K562 (cell line): ENCODE data around the gene RNF168. TPM values are rescaled to one million over a fixed set of nuclear protein-coding genes. Genes with fewer than 3 reads are reported as not detected.

Source experiments
- CAMTA2 ChIP-seq: fragments of 250-450 bp; sonication (Bioruptor Pico); conservative IDR thresholded peaks from 2 replicates; pipeline ENCODE4 v1.5.1; 2022
- CXXC5 ChIP-seq: fragments of 250-450 bp; sonication (Bioruptor Pico); IDR thresholded peaks from 2 replicates; pipeline ENCODE4 v1.8.0; 2022; ENCODE audit warnings: inconsistent platforms, mild to moderate bottlenecking, moderate library complexity
- DACH1 ChIP-seq: fragments of 450-650 bp; IDR thresholded peaks from 2 replicates; pipeline ENCODE4 v1.6.1; 2018; ENCODE audit not compliant: partially characterized antibody
- HDAC1 ChIP-seq, 2 experiments: fragments of 450-650 bp; IDR thresholded peaks; 2 replicates each; pipeline ENCODE4 v1.6.1; 2016 to 2017; ENCODE audit warnings: inconsistent platforms in 1 of 2, mild to moderate bottlenecking in 1 of 2, moderate library complexity in 1 of 2
- HES1 ChIP-seq: fragments of 450-650 bp; IDR thresholded peaks from 2 replicates; pipeline ENCODE4 v1.6.1; 2016; ENCODE audit warnings: low read depth, mild to moderate bottlenecking, moderate library complexity
- PKNOX1 ChIP-seq: fragments of 450-650 bp; IDR thresholded peaks from 2 replicates; pipeline ENCODE4 v1.6.1; 2016
- PML ChIP-seq: IDR thresholded peaks from 2 replicates; pipeline ENCODE4 v1.6.1; 2012; ENCODE audit warnings: low read length, inconsistent platforms
- PRMT5 ChIP-seq: sonication (generic); formaldehyde crosslinking; IDR thresholded peaks from 2 replicates; pipeline ENCODE4 v1.5.0; 2020; ENCODE audit warnings: missing genetic modification reagents
- SMARCA5 ChIP-seq: fragments of 450-650 bp; IDR thresholded peaks from 2 replicates; pipeline ENCODE4 v1.6.1; 2016
- SMARCE1 ChIP-seq: fragments of 450-650 bp; IDR thresholded peaks from 2 replicates; pipeline ENCODE4 v1.7.1; 2016; ENCODE audit warnings: mild to moderate bottlenecking
- ZBTB11 ChIP-seq, 3 experiments: fragments of 200-800 bp in 1 of 3; fragments of 250-450 bp in 1 of 3; fragments of 450-650 bp in 1 of 3; sonication (Bioruptor Pico) in 1 of 3; sonication (Bioruptor generic) in 1 of 3; formaldehyde crosslinking in 1 of 3; IDR thresholded peaks; 2 replicates each; pipeline versions ENCODE4 v1.6.1 to v1.8.0; 2016 to 2022; ENCODE audit warnings: mild to moderate bottlenecking in 2 of 3, missing genetic modification characterization in 2 of 3, missing compliant biosample characterization in 1 of 3, moderate library complexity in 1 of 3
- ZFX ChIP-seq: sonication (generic); formaldehyde crosslinking; IDR thresholded peaks from 2 replicates; pipeline ENCODE4 v1.8.0; 2022; ENCODE audit warnings: mild to moderate bottlenecking, missing genetic modification reagents, moderate library complexity
- polyA plus RNA-seq, 8 experiments: library from polyadenylated mRNA; depleted of rRNA in 4 of 8; stranded (reverse) in 5 of 8; unstranded in 3 of 8; fragments of >200 nt; fragmentation: Nextera tagmentation in 2 of 8; fragmentation: Illumina TruSeq in 1 of 8; extraction: Ambion mirVana in 2 of 8; extraction: Trizol in 1 of 8; gene quantifications; 2 replicates each; pipeline versions ENCODE4 v1.2.1 to v1.2.3, GENCODE V29; 2011 to 2014; ENCODE audit warnings: inconsistent platforms in 1 of 8, missing spikeins in 1 of 8
- total RNA-seq, 7 experiments: library from RNA; depleted of rRNA in 6 of 7; stranded (reverse); fragments of >200 nt in 6 of 7; fragmentation: Illumina TruSeq in 2 of 7; extraction: Trizol in 2 of 7; gene quantifications; 2 replicates each; pipeline versions ENCODE4 v1.2.1 to v1.2.3, GENCODE V29; 2011 to 2021; ENCODE audit warnings: low replicate concordance in 1 of 7
- TF ChIP-seq, protein P1 (sequence below), 2 experiments: IDR thresholded peaks in 1 of 2; conservative IDR thresholded peaks in 1 of 2; 2 replicates each; pipeline ENCODE4 v1.6.1; 2016; ENCODE audit warnings: low read depth in 2 of 2, mild to moderate bottlenecking in 1 of 2, missing compliant biosample characterization in 1 of 2, missing genetic modification characterization in 1 of 2, moderate library complexity in 1 of 2
- TF ChIP-seq, protein P2 (sequence below), 2 experiments: fragments of 450-650 bp in 1 of 2; sonication (generic) in 1 of 2; formaldehyde crosslinking in 1 of 2; IDR thresholded peaks in 1 of 2; conservative IDR thresholded peaks in 1 of 2; 2 replicates each; pipeline versions ENCODE4 v1.6.1 to v1.8.1; 2016 to 2023; ENCODE audit warnings: mild to moderate bottlenecking in 2 of 2, moderate library complexity in 2 of 2, inconsistent platforms in 1 of 2, missing genetic modification reagents in 1 of 2

RNF168 gene
- total and polyA plus RNA-seq, 9 of the 15 experiments (the other 6 are each of a cell fraction or from before 2014, with no cell fraction given), result 6.0 to 32.1 (median 16.6) TPM

GRCh38 chr3:196431181-196432136 is 72.1 kb downstream of the RNF168 start (continued):
- TF ChIP-seq ZBTB11 (CRISPR knock-in tag; IDR thresholded peaks at IDR 0.05), result peak in 1 of 3 experiments; percentile 65; a peak in 1 of 6 replicates
- no peak for TF ChIP-seq CAMTA2
- peak; percentile 35; the same call in 1 of the 2 replicates for TF ChIP-seq PKNOX1
- TF ChIP-seq, protein P1, sequence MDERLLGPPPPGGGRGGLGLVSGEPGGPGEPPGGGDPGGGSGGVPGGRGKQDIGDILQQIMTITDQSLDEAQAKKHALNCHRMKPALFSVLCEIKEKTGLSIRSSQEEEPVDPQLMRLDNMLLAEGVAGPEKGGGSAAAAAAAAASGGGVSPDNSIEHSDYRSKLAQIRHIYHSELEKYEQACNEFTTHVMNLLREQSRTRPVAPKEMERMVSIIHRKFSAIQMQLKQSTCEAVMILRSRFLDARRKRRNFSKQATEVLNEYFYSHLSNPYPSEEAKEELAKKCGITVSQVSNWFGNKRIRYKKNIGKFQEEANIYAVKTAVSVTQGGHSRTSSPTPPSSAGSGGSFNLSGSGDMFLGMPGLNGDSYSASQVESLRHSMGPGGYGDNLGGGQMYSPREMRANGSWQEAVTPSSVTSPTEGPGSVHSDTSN (CRISPR knock-in tag; IDR thresholded peaks at IDR 0.05; ENCODE audit: low read depth), result no peak
- TF ChIP-seq, protein P1 (tag; conservative IDR thresholded peaks at IDR 0.05; ENCODE audit: low read depth), result peak; percentile 83
- TF ChIP-seq PML, result 0 out of 2 replicates have a peak, but pooled peaks have one; percentile 3
- 0 out of 2 replicates have a peak, but pooled peaks have one; percentile 53 for TF ChIP-seq PRMT5
- 0 out of 2 replicates have a peak, but pooled peaks have one; percentile 11 for TF ChIP-seq SMARCE1
- 0 out of 4 replicates have a peak, but pooled peaks of 1 of the 2 experiments have one; percentile 47 for TF ChIP-seq HDAC1 (IDR thresholded peaks at IDR 0.05)
- no peak for TF ChIP-seq SMARCA5
- peak; percentile 85 for TF ChIP-seq ZFX (CRISPR knock-in tag)
- peak; percentile 5; the same call in 1 of the 2 replicates for TF ChIP-seq CXXC5
- TF ChIP-seq, protein P2, sequence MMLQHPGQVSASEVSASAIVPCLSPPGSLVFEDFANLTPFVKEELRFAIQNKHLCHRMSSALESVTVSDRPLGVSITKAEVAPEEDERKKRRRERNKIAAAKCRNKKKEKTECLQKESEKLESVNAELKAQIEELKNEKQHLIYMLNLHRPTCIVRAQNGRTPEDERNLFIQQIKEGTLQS (IDR thresholded peaks at IDR 0.05), result no peak
- TF ChIP-seq, protein P2 (CRISPR knock-in tag; conservative IDR thresholded peaks at IDR 0.05), result no peak
- no peak for TF ChIP-seq HES1
- TF ChIP-seq DACH1, result no peak
